Muscle of leg (tissue), 11 donors: ENCODE results near the gene EOLA1. TPM values are rescaled to one million over a fixed set of nuclear protein-coding genes. Genes with fewer than 3 reads are reported as not detected.
A peak's percentile ranks its signal among the peaks of the same experiment; 100 is the strongest.
"Not testable (repeated sequence)": the region's sequence is repeated elsewhere in the genome, so short reads cannot be mapped to it uniquely, and the experiment has no call there.

Experiments used
- DNase-seq: peaks from one replicate; pipeline ENCODE4 v3.0.0; 2013
- H3K27ac ChIP-seq: one replicate; pipeline ENCODE4 v1.5.1; 2013; ENCODE audit warnings: mild to moderate bottlenecking, low read length, control low read depth
- H3K27me3 ChIP-seq: one replicate; pipeline ENCODE4 v1.6.1; 2013; ENCODE audit warnings: low read length; ENCODE audit not compliant: control insufficient read depth, insufficient read depth
- H3K36me3 ChIP-seq: one replicate; pipeline ENCODE4 v1.6.1; 2013; ENCODE audit warnings: low read length; ENCODE audit not compliant: control insufficient read depth, insufficient read depth
- H3K4me1 ChIP-seq: one replicate; pipeline ENCODE4 v1.6.1; 2013; ENCODE audit warnings: low read length; ENCODE audit not compliant: control insufficient read depth, insufficient read depth
- H3K4me3 ChIP-seq: one replicate; pipeline ENCODE4 v1.5.1; 2013; ENCODE audit warnings: low read length, control low read depth
- H3K9me3 ChIP-seq: replicated peaks from 2 replicates; pipeline ENCODE4 v1.6.1; 2013; ENCODE audit warnings: low read depth, low read length; ENCODE audit not compliant: control insufficient read depth
- WGBS: methylation state at CpG from one replicate; pipeline ENCODE4 v1.1.5; 2013; ENCODE audit warnings: missing lambda C conversion rate; ENCODE audit not compliant: insufficient coverage; 5-methylcytosine and 5-hydroxymethylcytosine counted together
- polyA plus RNA-seq, 8 donors: library from polyadenylated mRNA; unstranded; fragments of 120-200 nt; gene quantifications; one replicate each; pipeline versions ENCODE4 v1.2.1 to v1.2.3, GENCODE V29; 2013; ENCODE audit warnings: inconsistent platforms in 1 of 8, low replicate concordance in 1 of 8; ENCODE audit not compliant: insufficient read length in 8 of 8, insufficient read depth in 1 of 8
- total RNA-seq: library from RNA; stranded (reverse); fragments of 120-200 nt; gene quantifications from one replicate; pipeline ENCODE4 v1.2.4, GENCODE V29; 2013

EOLA1 gene
- total and polyA plus RNA-seq, 9 donors, result 19.9 to 26.3 (median 22.0) TPM

GRCh38 chrX:149540131-149540620 lies 636 bp upstream of the EOLA1 start:
- peak; percentile 96 for DNase-seq
- Histone ChIP-seq H3K27ac (peak overlapping the region; percentile 98), H3K4me1 (peaks cover 8% of the 10 kb centered on the region), H3K36me3 (peaks cover 3% of the 10 kb centered on the region), H3K27me3 (peaks cover 2% of the 10 kb centered on the region), H3K4me3 (peak overlapping the region; percentile 59), H3K9me3 (no peaks in the 10 kb centered on the region)
- WGBS, result 26% methylated on average over 18 of the region's 24 CpGs

GRCh38 chrX:149541521-149542047 lies 772 bp downstream of the EOLA1 start:
- Histone ChIP-seq H3K36me3 (no peaks in the 10 kb centered on the region), H3K4me1 (peaks cover 8% of the 10 kb centered on the region), H3K9me3 (no peaks in the 10 kb centered on the region), H3K4me3 (peak overlapping the region; percentile 59), H3K27me3 (no peaks in the 10 kb centered on the region), H3K27ac (peak overlapping the region; percentile 98)
- WGBS, result 33% methylated on average over 13 of the region's 13 CpGs
- no peak for DNase-seq

GRCh38 chrX:149545545-149546543 lies 5.0 kb downstream of the EOLA1 start:
- H3K36me3 ChIP-seq, H3K27me3 ChIP-seq, H3K4me1 ChIP-seq, DNase-seq, H3K4me3 ChIP-seq, H3K9me3 ChIP-seq, H3K27ac ChIP-seq: not testable (repeated sequence)
- no CpG with 5 or more reads among the region's 29 CpGs for WGBS

GRCh38 chrX:149546962-149547361 lies 6.2 kb downstream of the EOLA1 start:
- not testable (repeated sequence) for DNase-seq, H3K27me3 ChIP-seq, H3K9me3 ChIP-seq, H3K27ac ChIP-seq, H3K4me3 ChIP-seq, H3K4me1 ChIP-seq, H3K36me3 ChIP-seq
- WGBS, result no CpG with 5 or more reads among the region's 1 CpG

DNA sequence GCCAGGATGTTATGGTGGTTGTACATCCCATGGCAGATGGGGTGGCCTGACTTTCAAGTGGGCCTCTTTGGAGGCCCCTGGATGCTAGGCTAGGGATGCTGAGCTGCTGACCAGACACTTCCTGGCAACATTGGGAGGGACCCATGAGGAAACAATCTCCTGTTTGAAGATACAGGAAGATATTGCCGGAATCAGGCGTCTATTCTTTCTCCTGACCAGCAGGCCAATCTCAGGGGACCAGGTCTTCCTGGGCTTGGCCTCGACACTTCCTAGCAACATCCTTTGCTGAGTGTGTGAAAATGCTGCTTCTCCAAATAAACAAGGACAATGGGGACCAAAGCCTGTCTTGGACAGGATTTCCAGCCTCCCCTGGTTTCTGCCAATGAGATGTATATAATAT lies 7.0 kb downstream of the EOLA1 start:
- not testable (repeated sequence) for DNase-seq, H3K9me3 ChIP-seq, H3K27me3 ChIP-seq, H3K4me1 ChIP-seq, H3K27ac ChIP-seq, H3K36me3 ChIP-seq, H3K4me3 ChIP-seq
- no CpG with 5 or more reads among the region's 3 CpGs for WGBS

DNA sequence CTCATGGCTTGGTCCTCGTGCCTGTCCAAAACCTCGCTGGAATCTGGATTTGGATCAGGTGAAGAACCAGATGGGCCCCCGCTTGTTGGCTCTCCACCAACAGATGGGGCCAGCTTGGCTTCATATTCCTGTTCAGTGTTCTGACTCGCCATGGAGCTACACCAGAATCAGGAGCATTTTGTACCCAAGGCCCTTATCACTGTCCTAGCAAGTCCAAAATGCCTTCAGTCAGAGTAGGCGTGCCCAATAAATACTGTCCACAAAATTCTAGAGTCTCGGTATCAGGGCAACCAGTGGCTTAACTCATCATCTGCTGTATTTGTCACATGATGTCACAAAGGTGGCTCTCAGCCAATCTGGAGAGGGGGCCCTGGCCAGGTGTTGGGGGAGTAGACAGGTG lies 8.9 kb downstream of the EOLA1 start, which contains the start of gene HSFX3:
Gene HSFX3 (minus strand): TSS at position 224 of the 400 bp plus-strand sequence. CDS start 72 bp downstream, at position 152.
- not testable (repeated sequence) for H3K27ac ChIP-seq, DNase-seq
- no CpG with 5 or more reads among the region's 6 CpGs for WGBS

GRCh38 chrX:149550454-149550853 lies 9.6 kb downstream of the EOLA1 start:
- H3K4me1 ChIP-seq, DNase-seq, H3K4me3 ChIP-seq, H3K27ac ChIP-seq, H3K9me3 ChIP-seq, H3K27me3 ChIP-seq, H3K36me3 ChIP-seq: not testable (repeated sequence)
- WGBS, result no CpG with 5 or more reads among the region's 1 CpG

More for the DNA sequence above, 8.9 kb downstream of the EOLA1 start, which contains the start of gene HSFX3:
- H3K9me3 ChIP-seq, H3K27me3 ChIP-seq, H3K4me3 ChIP-seq, H3K4me1 ChIP-seq, H3K36me3 ChIP-seq: not testable (repeated sequence)

DNA sequence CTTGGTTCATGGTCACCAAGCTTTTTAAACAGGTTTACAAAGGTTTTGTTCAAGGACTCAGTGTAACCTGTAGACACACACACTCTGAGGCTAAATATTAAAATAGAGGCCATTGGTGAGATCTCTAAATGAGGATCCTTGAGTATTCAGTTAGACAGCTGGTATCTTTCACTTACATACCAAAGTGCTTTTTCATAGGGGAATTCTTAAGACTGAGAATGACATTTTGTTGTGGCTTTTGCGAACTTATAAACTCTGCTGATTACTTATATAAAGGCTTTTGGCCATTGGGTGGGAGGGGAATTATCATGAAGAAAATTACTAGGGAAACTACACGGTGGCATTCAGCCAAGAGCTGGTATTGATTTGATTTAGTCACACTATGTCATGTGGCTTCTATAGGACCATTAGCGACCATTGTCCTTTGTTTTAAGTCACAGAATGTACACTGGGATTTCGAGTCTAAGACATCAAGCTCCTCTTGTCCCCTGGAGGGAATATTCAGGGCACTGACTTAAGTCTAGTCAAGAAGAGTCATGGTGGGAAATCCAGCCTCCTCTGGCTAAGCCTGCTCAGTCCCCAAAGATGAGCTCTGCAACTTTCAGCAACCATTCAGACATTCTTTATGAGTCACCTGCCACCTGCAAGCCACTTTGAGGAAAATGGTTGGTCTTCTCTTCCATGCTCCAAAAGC lies 10.6 kb downstream of the EOLA1 start:
- WGBS, result no CpG with 5 or more reads among the region's 4 CpGs
- not testable (repeated sequence) for DNase-seq

DNA sequence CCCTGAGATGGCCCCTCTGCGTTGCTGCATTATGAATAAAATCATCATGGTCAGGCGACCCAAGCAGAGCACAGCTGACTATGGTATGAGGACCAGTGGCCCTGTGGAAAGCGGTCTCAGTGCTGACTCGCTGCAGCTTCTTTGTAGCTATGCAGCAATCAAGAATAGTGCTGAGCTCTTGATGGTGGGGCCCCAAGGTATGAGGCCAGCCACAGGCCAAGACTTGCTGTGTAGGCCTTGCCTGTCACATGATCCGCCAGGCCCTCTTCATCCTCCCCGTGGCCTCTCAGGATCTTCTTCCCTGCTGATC lies 11.1 kb downstream of the EOLA1 start:
- H3K4me3 ChIP-seq, H3K9me3 ChIP-seq, H3K27ac ChIP-seq, H3K36me3 ChIP-seq, H3K27me3 ChIP-seq, H3K4me1 ChIP-seq, DNase-seq: not testable (repeated sequence)
- WGBS, result no CpG with 5 or more reads among the region's 6 CpGs

More for the DNA sequence above, 10.6 kb downstream of the EOLA1 start:
- not testable (repeated sequence) for H3K9me3 ChIP-seq, H3K27me3 ChIP-seq, H3K36me3 ChIP-seq, H3K4me1 ChIP-seq, H3K4me3 ChIP-seq, H3K27ac ChIP-seq

DNA sequence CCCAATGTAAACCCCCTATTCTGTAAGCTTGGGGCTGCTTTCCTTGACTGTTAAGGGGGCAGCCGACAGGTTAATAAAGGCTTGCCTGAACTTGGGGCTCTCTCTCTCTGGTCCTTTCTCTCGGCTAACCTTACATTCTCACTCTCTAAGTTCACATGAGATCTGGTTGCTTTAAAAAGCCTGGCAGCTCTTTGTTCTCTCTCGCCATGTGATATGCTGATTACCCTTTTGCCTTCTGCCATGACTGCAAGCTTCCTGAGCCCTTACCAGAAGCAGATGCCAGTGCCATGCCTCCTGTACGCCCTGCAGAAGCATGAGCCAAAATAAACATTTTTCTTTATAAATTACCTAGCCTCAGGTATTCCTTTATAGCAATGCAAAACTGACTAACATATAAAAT lies 14.4 kb downstream of the EOLA1 start:
- not testable (repeated sequence) for H3K27ac ChIP-seq, H3K4me1 ChIP-seq, H3K36me3 ChIP-seq, H3K27me3 ChIP-seq, H3K4me3 ChIP-seq, H3K9me3 ChIP-seq, DNase-seq
- no CpG with 5 or more reads among the region's 4 CpGs for WGBS
